Colonic mucosa (tissue), 4 donors: ENCODE results near the gene PCNX2. TPM values are rescaled to one million over a fixed set of nuclear protein-coding genes. Genes with fewer than 3 reads are reported as not detected.
A peak's percentile ranks its signal among the peaks of the same experiment; 100 is the strongest.

Source experiments
- DNase-seq: peaks from one replicate; pipeline ENCODE4 v3.0.0-alpha.2; 2020
- H3K27ac ChIP-seq: fragments of 200-600 bp; one replicate; pipeline ENCODE4 v1.8.0; 2021
- H3K27me3 ChIP-seq: fragments of 200-600 bp; one replicate; pipeline ENCODE4 v1.8.0; 2021
- H3K36me3 ChIP-seq: fragments of 200-600 bp; one replicate; pipeline ENCODE4 v1.8.0; 2021
- H3K4me1 ChIP-seq: fragments of 200-600 bp; one replicate; pipeline ENCODE4 v1.8.0; 2021; ENCODE audit warnings: mild to moderate bottlenecking
- H3K4me3 ChIP-seq: fragments of 200-600 bp; one replicate; pipeline ENCODE4 v1.8.0; 2021
- H3K9ac ChIP-seq, 2 donors: one replicate each; pipeline ENCODE4 v1.7.0; 2013; ENCODE audit warnings: control low read depth in 2 of 2, low read depth in 2 of 2, low read length in 2 of 2
- H3K9me3 ChIP-seq: fragments of 200-600 bp; one replicate; pipeline ENCODE4 v1.8.0; 2021
- CTCF ChIP-seq: fragments of 200-600 bp; IDR thresholded peaks from one replicate; pipeline ENCODE4 v1.8.0; 2022; ENCODE audit warnings: antibody characterized with exemption, mild to moderate bottlenecking
- intact Hi-C: fragments of 100-400 bp; cut with DNase I; formaldehyde crosslinking; loops from one replicate; pipeline ENCODE4 v1.14.1; 2022
- total RNA-seq, 2 donors: library from RNA; stranded (reverse); fragmentation: NEBNext Ultra II Directional in 1 of 2; extraction: Animal tissue kit (Norgen Biotek cat#: 25700) in 1 of 2; gene quantifications; one replicate each; pipeline ENCODE4 v1.2.1, GENCODE V29; 2021
- donor health status: healthy.
- donor health status: DM: no; HTN: no; CAD: no.
- donor health status: DM: no; HTN: no; CAD: no.

The PCNX2 gene
- total RNA-seq, 2 donors from 2014 or later = 5.4 to 6.7 TPM

- TF ChIP-seq CTCF = no peak
- H3K27ac ChIP-seq = no peak overlapping the region
- no peaks in the 10 kb centered on the region for H3K27me3 ChIP-seq
- H3K9ac ChIP-seq = no peak overlapping the region
- no peaks in the 10 kb centered on the region for H3K36me3 ChIP-seq
- H3K4me1 ChIP-seq = no peaks in the 10 kb centered on the region
- intact Hi-C loops = no loop called here
- no peaks in the 10 kb centered on the region for H3K9me3 ChIP-seq
- no peak overlapping the region for H3K4me3 ChIP-seq
- DNase-seq = no peak
Observed at GRCh38 chr1:233256191-233256590, 39.3 kb downstream of the PCNX2 start.

- H3K27ac ChIP-seq = no peak overlapping the region
- no peak for TF ChIP-seq CTCF
- H3K4me1 ChIP-seq = no peaks in the 10 kb centered on the region
- H3K36me3 ChIP-seq = no peaks in the 10 kb centered on the region
- no peaks in the 10 kb centered on the region for H3K9me3 ChIP-seq
- H3K9ac ChIP-seq = no peak overlapping the region
- no peaks in the 10 kb centered on the region for H3K27me3 ChIP-seq
- DNase-seq = no peak
- intact Hi-C loops = no loop called here
- no peak overlapping the region for H3K4me3 ChIP-seq
Observed at GRCh38 chr1:233255145-233255544, 40.4 kb downstream of the PCNX2 start.

- H3K9ac ChIP-seq = peak overlapping the region in 1 of 2 donors; percentile 1
- H3K9me3 ChIP-seq = no peaks in the 10 kb centered on the region
- H3K27ac ChIP-seq = peak overlapping the region; percentile 15
- no peak for TF ChIP-seq CTCF
- H3K36me3 ChIP-seq = no peaks in the 10 kb centered on the region
- no peak overlapping the region for H3K4me3 ChIP-seq
- no peak for DNase-seq
- intact Hi-C loops = no loop called here
- no peaks in the 10 kb centered on the region for H3K27me3 ChIP-seq
- no peaks in the 10 kb centered on the region for H3K4me1 ChIP-seq
Observed at GRCh38 chr1:233253832-233254331, 41.6 kb downstream of the PCNX2 start.

GRCh38 chr1:233253231-233253831, 42.2 kb downstream of the PCNX2 start:
- TF ChIP-seq CTCF = no peak
- Histone ChIP-seq H3K4me1 (no peaks in the 10 kb centered on the region), H3K4me3 (no peak overlapping the region), H3K9me3 (no peaks in the 10 kb centered on the region), H3K27me3 (no peaks in the 10 kb centered on the region), H3K9ac (peak overlapping the region in 1 of 2 donors; percentile 1), H3K27ac (peak overlapping the region; percentile 15), H3K36me3 (no peaks in the 10 kb centered on the region)
- DNase-seq = no peak
- intact Hi-C loops = no loop called here

GRCh38 chr1:233252441-233252840, 43.1 kb downstream of the PCNX2 start:
- TF ChIP-seq CTCF = no peak
- Histone ChIP-seq H3K27me3 (no peaks in the 10 kb centered on the region), H3K27ac (no peak overlapping the region), H3K4me1 (no peaks in the 10 kb centered on the region), H3K9ac (no peak overlapping the region), H3K9me3 (no peaks in the 10 kb centered on the region), H3K36me3 (no peaks in the 10 kb centered on the region), H3K4me3 (no peak overlapping the region)
- intact Hi-C loops = no loop called here
- DNase-seq = no peak
